Sigmoid colon (tissue), 7 donors: ENCODE measurements around the gene CCNE1. TPM values are rescaled to one million over a fixed set of nuclear protein-coding genes. Genes with fewer than 3 reads are reported as not detected.

Source experiments
- DNase-seq: peaks from one replicate; pipeline ENCODE4 v3.0.0-alpha.2; 2019
- H3K27ac ChIP-seq, 4 donors: fragments of 200-600 bp; sonication (generic); one replicate each; pipeline ENCODE4 v1.5.1; 2016 to 2019; ENCODE audit warnings: mild to moderate bottlenecking in 1 of 4
- H3K27me3 ChIP-seq, 3 donors: fragments of 200-600 bp; sonication (generic); one replicate each; pipeline ENCODE4 v1.5.1; 2019; ENCODE audit warnings: mild to moderate bottlenecking in 1 of 3
- H3K36me3 ChIP-seq, 4 donors: fragments of 200-600 bp; sonication (generic); one replicate each; pipeline ENCODE4 v1.5.1; 2016 to 2019
- H3K4me1 ChIP-seq, 4 donors: fragments of 200-600 bp; sonication (generic); one replicate each; pipeline ENCODE4 v1.5.1; 2017 to 2019
- H3K4me3 ChIP-seq, 4 donors: fragments of 200-600 bp; sonication (generic); one replicate each; pipeline ENCODE4 v1.5.1; 2017 to 2019; ENCODE audit warnings: mild to moderate bottlenecking in 2 of 4, moderate library complexity in 1 of 4
- H3K9me3 ChIP-seq, 4 donors: fragments of 200-600 bp in 3 of 4; sonication (generic) in 3 of 4; one replicate each; pipeline versions ENCODE4 v1.5.1 to v1.6.1; 2013 to 2019
- EP300 ChIP-seq, 4 donors: sonication (generic); formaldehyde crosslinking; IDR thresholded peaks; one replicate each; pipeline ENCODE4 v1.6.1; 2017; ENCODE audit warnings: antibody characterized with exemption in 4 of 4
- POLR2A ChIP-seq, 2 donors: fragments of 450-650 bp; IDR thresholded peaks; one replicate each; pipeline ENCODE4 v1.6.1; 2016; ENCODE audit warnings: antibody characterized with exemption in 2 of 2, mild to moderate bottlenecking in 2 of 2, moderate library complexity in 2 of 2
- POLR2AphosphoS5 ChIP-seq, 4 donors: sonication (generic); formaldehyde crosslinking; IDR thresholded peaks; one replicate each; pipeline ENCODE4 v1.6.1; 2017; ENCODE audit warnings: antibody characterized with exemption in 4 of 4
- WGBS, 2 donors: extraction: QIAGEN DNeasy Blood & Tissue Kit; methylation state at CpG; one replicate each; pipeline ENCODE4 v1.1.7; 2013; 5-methylcytosine and 5-hydroxymethylcytosine counted together
- intact Hi-C: fragments of 100-400 bp; cut with DNase I; formaldehyde crosslinking; loops from one replicate; pipeline ENCODE4 v1.15.1; 2023
- polyA plus RNA-seq, 3 donors: library from polyadenylated mRNA; stranded (reverse); fragments of 200-250 nt; gene quantifications; one replicate each; pipeline ENCODE4 v1.2.3, GENCODE V29; 2013
- total RNA-seq, 4 donors: library from RNA; depleted of rRNA; stranded (reverse); fragments of >200 nt; gene quantifications; one replicate each; pipeline ENCODE4 v1.1.0, GENCODE V29; 2016
- TF ChIP-seq, protein P1 (sequence below), 4 experiments: fragments of 450-650 bp in 3 of 4; fragments of 200-600 bp in 1 of 4; IDR thresholded peaks; one replicate each; pipeline ENCODE4 v1.5.1; 2016 to 2019; ENCODE audit warnings: antibody characterized with exemption in 4 of 4, mild to moderate bottlenecking in 3 of 4, moderate library complexity in 2 of 4
- donor health status: healthy with polysubstance abuse.
- donor health status: Bipolar disorder and iron deficiency.
- donor health status: healthy.

The CCNE1 gene
- total and polyA plus RNA-seq, 7 donors: 2.3 to 13.8 (median 4.4) TPM

DNA sequence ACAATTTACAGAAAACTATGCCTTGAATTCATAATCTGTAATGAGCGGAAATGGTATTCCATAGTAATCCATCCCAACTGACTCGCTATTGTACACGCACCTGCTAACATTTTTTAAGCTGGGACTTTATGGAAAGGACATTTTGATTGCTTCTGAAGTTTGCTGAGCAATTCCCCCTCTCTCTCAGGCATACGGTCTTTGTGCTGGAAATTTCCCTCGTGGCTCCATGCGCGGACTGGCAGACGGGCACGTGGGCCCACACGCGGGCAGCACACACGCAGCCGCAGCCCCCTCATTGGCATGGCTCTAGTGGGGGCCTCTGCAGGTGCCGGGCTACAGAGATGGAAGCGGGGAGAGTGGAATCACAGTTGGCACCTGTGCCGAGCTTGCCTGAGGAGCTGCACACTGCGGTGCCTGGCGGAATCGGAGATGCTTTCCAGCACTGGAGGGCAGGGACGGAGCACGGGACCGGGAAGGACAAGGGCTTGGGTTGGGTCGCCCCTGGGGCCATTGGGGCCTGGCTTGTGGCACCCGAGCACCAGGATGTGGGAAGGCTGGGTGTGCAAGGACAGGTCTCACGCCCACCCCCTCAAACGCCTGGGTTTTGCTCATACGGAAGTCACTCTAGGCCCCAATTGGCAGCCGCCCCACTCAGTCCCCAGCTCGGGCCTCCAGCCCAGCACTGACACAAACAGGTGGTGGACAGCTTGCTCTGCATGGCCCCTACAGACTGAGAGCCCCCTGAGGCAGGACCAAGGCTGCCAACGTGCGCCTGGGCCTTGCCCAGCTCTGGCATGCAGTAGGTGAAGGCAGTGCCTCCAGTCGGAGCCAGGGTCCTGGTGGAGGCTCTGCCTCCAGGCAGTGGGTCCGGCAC, 30.2 kb upstream of the CCNE1 start:
- no peak overlapping the region for H3K4me3 ChIP-seq
- intact Hi-C loops: no loop called here
- 85 to 87% methylated on average over 33 of the region's 33 CpGs for WGBS, 2 donors
- H3K9me3 ChIP-seq: no peaks in the 10 kb centered on the region
- H3K4me1 ChIP-seq: no peaks in the 10 kb centered on the region
- DNase-seq: no peak
- TF ChIP-seq POLR2AphosphoS5 (IDR thresholded peaks at IDR 0.05): no peak
- H3K27ac ChIP-seq: no peak overlapping the region
- no peaks in the 10 kb centered on the region for H3K36me3 ChIP-seq
- no peaks in the 10 kb centered on the region for H3K27me3 ChIP-seq

GRCh38 chr19:29782260-29782580, 29.6 kb upstream of the CCNE1 start:
- TF ChIP-seq POLR2AphosphoS5 (IDR thresholded peaks at IDR 0.05) (no peak), EP300 (IDR thresholded peaks at IDR 0.05) (no peak), POLR2A (IDR thresholded peaks at IDR 0.05) (no peak)
- TF ChIP-seq, protein P1, sequence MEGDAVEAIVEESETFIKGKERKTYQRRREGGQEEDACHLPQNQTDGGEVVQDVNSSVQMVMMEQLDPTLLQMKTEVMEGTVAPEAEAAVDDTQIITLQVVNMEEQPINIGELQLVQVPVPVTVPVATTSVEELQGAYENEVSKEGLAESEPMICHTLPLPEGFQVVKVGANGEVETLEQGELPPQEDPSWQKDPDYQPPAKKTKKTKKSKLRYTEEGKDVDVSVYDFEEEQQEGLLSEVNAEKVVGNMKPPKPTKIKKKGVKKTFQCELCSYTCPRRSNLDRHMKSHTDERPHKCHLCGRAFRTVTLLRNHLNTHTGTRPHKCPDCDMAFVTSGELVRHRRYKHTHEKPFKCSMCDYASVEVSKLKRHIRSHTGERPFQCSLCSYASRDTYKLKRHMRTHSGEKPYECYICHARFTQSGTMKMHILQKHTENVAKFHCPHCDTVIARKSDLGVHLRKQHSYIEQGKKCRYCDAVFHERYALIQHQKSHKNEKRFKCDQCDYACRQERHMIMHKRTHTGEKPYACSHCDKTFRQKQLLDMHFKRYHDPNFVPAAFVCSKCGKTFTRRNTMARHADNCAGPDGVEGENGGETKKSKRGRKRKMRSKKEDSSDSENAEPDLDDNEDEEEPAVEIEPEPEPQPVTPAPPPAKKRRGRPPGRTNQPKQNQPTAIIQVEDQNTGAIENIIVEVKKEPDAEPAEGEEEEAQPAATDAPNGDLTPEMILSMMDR (IDR thresholded peaks at IDR 0.05): no peak
- intact Hi-C loops: no loop called here
- DNase-seq: no peak
- H3K4me1 ChIP-seq: no peaks in the 10 kb centered on the region
- no peaks in the 10 kb centered on the region for H3K9me3 ChIP-seq
- no peaks in the 10 kb centered on the region for H3K27me3 ChIP-seq
- no peak overlapping the region for H3K4me3 ChIP-seq
- WGBS, 2 donors: 89 to 92% methylated on average over 13 of the region's 13 CpGs
- H3K36me3 ChIP-seq: no peaks in the 10 kb centered on the region
- H3K27ac ChIP-seq: no peak overlapping the region

DNA sequence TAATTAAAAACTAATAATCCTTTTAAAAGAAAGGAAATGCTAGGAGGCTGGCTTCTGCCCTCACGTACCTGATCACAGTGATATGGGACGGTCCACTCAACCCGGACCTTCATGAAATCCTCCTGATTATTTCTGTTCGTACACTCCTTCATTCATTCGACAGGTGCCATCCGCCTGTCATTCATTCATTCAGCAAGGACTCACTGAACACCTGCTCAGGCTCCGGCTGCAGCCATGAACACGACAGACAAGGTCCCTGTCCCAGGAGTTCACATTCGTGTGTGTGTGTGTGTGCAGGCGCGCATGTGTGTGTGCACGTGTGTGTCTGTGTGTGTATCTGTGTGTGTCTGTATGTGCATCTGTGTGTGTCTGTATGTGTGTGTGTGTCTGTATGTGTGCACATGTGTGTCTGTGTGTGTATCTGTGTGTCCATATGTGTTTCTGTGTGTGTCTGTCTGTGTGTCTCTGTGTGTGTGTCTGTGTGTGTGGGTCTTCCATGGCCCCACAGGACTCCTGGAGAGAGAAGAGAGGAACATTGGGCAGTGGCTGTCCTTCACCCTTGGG, 28.1 kb upstream of the CCNE1 start:
- Histone ChIP-seq H3K9me3 (no peaks in the 10 kb centered on the region), H3K4me1 (no peaks in the 10 kb centered on the region), H3K36me3 (no peaks in the 10 kb centered on the region), H3K4me3 (no peak overlapping the region), H3K27ac (no peak overlapping the region), H3K27me3 (no peaks in the 10 kb centered on the region)
- intact Hi-C loops: no loop called here
- TF ChIP-seq, protein P1 (IDR thresholded peaks at IDR 0.05): no peak
- TF ChIP-seq POLR2A (IDR thresholded peaks at IDR 0.05): no peak
- no peak for TF ChIP-seq EP300 (IDR thresholded peaks at IDR 0.05)
- TF ChIP-seq POLR2AphosphoS5 (IDR thresholded peaks at IDR 0.05): no peak
- WGBS, 2 donors: 93 to 96% methylated on average over 12 of the region's 12 CpGs
- no peak for DNase-seq

DNA sequence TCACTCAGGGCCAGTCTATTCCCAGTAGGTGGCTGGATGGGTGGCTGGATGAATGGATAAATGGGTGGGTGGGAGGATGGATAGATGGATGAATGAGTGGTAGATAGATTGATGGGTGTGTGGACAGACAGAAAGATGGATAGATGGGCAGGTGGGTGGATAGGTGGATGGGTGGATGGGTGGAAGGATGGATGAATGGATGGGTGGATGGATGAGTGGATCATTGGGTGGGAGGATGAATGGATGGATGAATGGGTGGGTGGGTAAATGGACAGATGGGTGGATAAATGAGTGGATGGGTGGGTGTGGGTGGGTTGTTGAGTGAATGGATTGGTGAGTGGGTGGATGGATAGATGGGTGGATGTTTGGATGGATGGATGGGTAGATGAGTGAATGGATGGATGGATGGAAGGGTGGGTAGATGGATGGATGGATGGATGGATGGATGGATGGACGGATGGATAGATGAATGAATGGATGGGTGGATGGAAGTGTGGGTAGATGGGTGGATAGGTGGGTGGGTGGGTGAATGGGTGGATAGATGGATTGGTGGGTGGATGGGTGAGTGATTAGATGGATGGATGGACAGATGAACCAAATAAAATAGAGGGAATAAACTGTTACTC, 27.1 kb upstream of the CCNE1 start:
- WGBS, 2 donors: 71 to 88% methylated on average over 1 of the region's 1 CpG
- H3K4me3 ChIP-seq: no peak overlapping the region
- TF ChIP-seq POLR2A (IDR thresholded peaks at IDR 0.05): no peak
- TF ChIP-seq POLR2AphosphoS5 (IDR thresholded peaks at IDR 0.05): no peak
- TF ChIP-seq, protein P1 (IDR thresholded peaks at IDR 0.05): no peak
- no peak for TF ChIP-seq EP300 (IDR thresholded peaks at IDR 0.05)
- H3K27me3 ChIP-seq: no peaks in the 10 kb centered on the region
- H3K9me3 ChIP-seq: no peaks in the 10 kb centered on the region
- no peaks in the 10 kb centered on the region for H3K36me3 ChIP-seq
- H3K4me1 ChIP-seq: no peaks in the 10 kb centered on the region
- no peak for DNase-seq
- H3K27ac ChIP-seq: no peak overlapping the region
- intact Hi-C loops: no loop called here

GRCh38 chr19:29785360-29785759, 26.4 kb upstream of the CCNE1 start:
- TF ChIP-seq POLR2AphosphoS5 (IDR thresholded peaks at IDR 0.05): no peak
- no peak for DNase-seq
- Histone ChIP-seq H3K27me3 (no peaks in the 10 kb centered on the region), H3K4me1 (no peaks in the 10 kb centered on the region), H3K27ac (no peak overlapping the region), H3K36me3 (no peaks in the 10 kb centered on the region), H3K9me3 (no peaks in the 10 kb centered on the region), H3K4me3 (no peak overlapping the region)
- 87 to 91% methylated on average over 5 of the region's 5 CpGs for WGBS, 2 donors
- intact Hi-C loops: no loop called here
